H9 (cell line): ENCODE data around the gene DOC2A. TPM values are rescaled to one million over a fixed set of nuclear protein-coding genes. Genes with fewer than 3 reads are reported as not detected.

Source experiments
- DNase-seq: peaks from one replicate; pipeline ENCODE4 v3.0.0-alpha.2; 2017
- H2AFZ ChIP-seq: one replicate; pipeline ENCODE4 v1.6.1; 2013; ENCODE audit warnings: mild to moderate bottlenecking, low read length, control low read depth, moderate library complexity
- H2AK5ac ChIP-seq: 2 replicates; pipeline ENCODE4 v1.6.1; 2013; ENCODE audit warnings: low read length, control low read depth, mixed read lengths; ENCODE audit not compliant: insufficient read length
- H2BK120ac ChIP-seq: one replicate; pipeline ENCODE4 v1.6.1; 2013; ENCODE audit warnings: low read depth, mild to moderate bottlenecking, low read length, control low read depth, inconsistent platforms; ENCODE audit not compliant: poor library complexity, severe bottlenecking
- H2BK12ac ChIP-seq: 2 replicates; pipeline ENCODE4 v1.6.1; 2013; ENCODE audit warnings: low read length, control low read depth, mixed read lengths, low read depth; ENCODE audit not compliant: insufficient read length
- H2BK15ac ChIP-seq: 2 replicates; pipeline ENCODE4 v1.6.1; 2013; ENCODE audit warnings: low read depth, low read length, control low read depth
- H2BK20ac ChIP-seq: one replicate; pipeline ENCODE4 v1.6.1; 2013; ENCODE audit warnings: low read depth, mild to moderate bottlenecking, low read length, control low read depth, inconsistent platforms; ENCODE audit not compliant: poor library complexity, severe bottlenecking
- H2BK5ac ChIP-seq: 2 replicates; pipeline ENCODE4 v1.6.1; 2013; ENCODE audit warnings: low read length, control low read depth, mixed read lengths; ENCODE audit not compliant: insufficient read length
- H3K14ac ChIP-seq: 2 replicates; pipeline ENCODE4 v1.6.1; 2013; ENCODE audit warnings: low read length, control low read depth; ENCODE audit not compliant: insufficient read depth
- H3K18ac ChIP-seq: 2 replicates; pipeline ENCODE4 v1.6.1; 2013; ENCODE audit warnings: low read depth, mild to moderate bottlenecking, mixed read lengths, low read length, control low read depth; ENCODE audit not compliant: insufficient read length
- H3K23ac ChIP-seq: 2 replicates; pipeline ENCODE4 v1.6.1; 2013; ENCODE audit warnings: low read length, control low read depth, mixed read lengths, low read depth; ENCODE audit not compliant: insufficient read length
- H3K23me2 ChIP-seq: 2 replicates; pipeline ENCODE4 v1.6.1; 2013; ENCODE audit warnings: low read depth, mild to moderate bottlenecking, mixed read lengths, low read length, control low read depth; ENCODE audit not compliant: insufficient read length, poor library complexity, severe bottlenecking
- H3K27ac ChIP-seq: 2 replicates; pipeline ENCODE4 v1.5.1; 2013; ENCODE audit warnings: low read length, control low read depth, mixed read lengths, low read depth; ENCODE audit not compliant: insufficient read length
- H3K27me3 ChIP-seq: 2 replicates; pipeline ENCODE4 v1.6.1; 2013; ENCODE audit warnings: low read length, control low read depth, inconsistent platforms; ENCODE audit not compliant: insufficient read depth
- H3K4ac ChIP-seq: 2 replicates; pipeline ENCODE4 v1.6.1; 2013; ENCODE audit warnings: low read depth, mild to moderate bottlenecking, control low read depth, inconsistent platforms, low read length, moderate library complexity
- H3K4me1 ChIP-seq: 2 replicates; pipeline ENCODE4 v1.6.1; 2013; ENCODE audit warnings: low read length, control low read depth, inconsistent platforms; ENCODE audit not compliant: insufficient read depth
- H3K4me2 ChIP-seq: 2 replicates; pipeline ENCODE4 v1.6.1; 2013; ENCODE audit warnings: low read length, control low read depth, mixed read lengths; ENCODE audit not compliant: insufficient read length, insufficient read depth
- H3K56ac ChIP-seq: 2 replicates; pipeline ENCODE4 v1.6.1; 2013; ENCODE audit warnings: low read depth, mild to moderate bottlenecking, mixed read lengths, low read length, control low read depth; ENCODE audit not compliant: insufficient read length
- H3K79me1 ChIP-seq: 2 replicates; pipeline ENCODE4 v1.6.1; 2013; ENCODE audit warnings: low read depth, mild to moderate bottlenecking, moderate library complexity, low read length, control low read depth, inconsistent platforms; ENCODE audit not compliant: insufficient read depth, poor library complexity, severe bottlenecking
- H3K79me2 ChIP-seq: 2 replicates; pipeline ENCODE4 v1.6.1; 2013; ENCODE audit warnings: low read length, control low read depth, inconsistent platforms; ENCODE audit not compliant: insufficient read depth
- H3K9ac ChIP-seq: 2 replicates; pipeline ENCODE4 v1.6.1; 2013; ENCODE audit warnings: low read length, control low read depth, mixed read lengths; ENCODE audit not compliant: insufficient read length; ENCODE audit errors: extremely low read depth
- H3K9me3 ChIP-seq: one replicate; pipeline ENCODE4 v1.6.1; 2013; ENCODE audit warnings: low read depth, low read length, inconsistent platforms; ENCODE audit not compliant: control insufficient read depth
- H3T11ph ChIP-seq: one replicate; pipeline ENCODE4 v1.6.1; 2013; ENCODE audit warnings: mild to moderate bottlenecking, low read length, control low read depth, inconsistent platforms
- H4K20me1 ChIP-seq: one replicate; pipeline ENCODE4 v1.6.1; 2013; ENCODE audit not compliant: control insufficient read depth, insufficient read length, insufficient read depth
- H4K5ac ChIP-seq: 2 replicates; pipeline ENCODE4 v1.6.1; 2013; ENCODE audit warnings: low read depth, mild to moderate bottlenecking, mixed read lengths, low read length, control low read depth; ENCODE audit not compliant: insufficient read length
- H4K8ac ChIP-seq: replicated peaks from 2 replicates; pipeline ENCODE4 v1.6.1; 2013; ENCODE audit warnings: low read length, control low read depth, mixed read lengths, low read depth; ENCODE audit not compliant: insufficient read length
- H4K91ac ChIP-seq: 2 replicates; pipeline ENCODE4 v1.6.1; 2013; ENCODE audit warnings: low read depth, mild to moderate bottlenecking, moderate library complexity, mixed read lengths, low read length, control low read depth; ENCODE audit not compliant: insufficient read length
- H3K27ac Mint-ChIP-seq, 3 experiments: 2 replicates in 2 of 3; 3 replicates in 1 of 3; pipeline ENCODE4 v1.8.0; 2020 to 2021; ENCODE audit warnings: mixed read lengths in 3 of 3, mild to moderate bottlenecking in 1 of 3, moderate library complexity in 1 of 3
- H3K27me3 Mint-ChIP-seq: 2 replicates; pipeline ENCODE4 v1.8.0; 2021; ENCODE audit warnings: low read depth, mild to moderate bottlenecking, moderate library complexity, mixed read lengths
- H3K36me3 Mint-ChIP-seq, 3 experiments: 2 replicates in 2 of 3; 3 replicates in 1 of 3; pipeline ENCODE4 v1.8.0; 2020 to 2021; ENCODE audit warnings: low read depth in 3 of 3, mixed read lengths in 3 of 3; ENCODE audit not compliant: insufficient read depth in 1 of 3
- H3K4me1 Mint-ChIP-seq, 2 experiments: 2 replicates each; pipeline ENCODE4 v1.8.0; 2020; ENCODE audit warnings: mixed read lengths in 2 of 2
- H3K4me3 Mint-ChIP-seq, 2 experiments: 2 replicates in 1 of 2; 3 replicates in 1 of 2; pipeline ENCODE4 v1.8.0; 2020 to 2021; ENCODE audit warnings: mild to moderate bottlenecking in 2 of 2, mixed read lengths in 2 of 2, moderate library complexity in 1 of 2
- H3K9me3 Mint-ChIP-seq, 2 experiments: 2 replicates in 1 of 2; 3 replicates in 1 of 2; pipeline ENCODE4 v1.8.0; 2020; ENCODE audit warnings: mild to moderate bottlenecking in 2 of 2, mixed read lengths in 2 of 2, moderate library complexity in 1 of 2
- WGBS: extraction: QIAGEN DNeasy Blood & Tissue Kit; methylation state at CpG from one replicate; pipeline ENCODE4 v1.1.7; 2013; ENCODE audit warnings: missing lambda C conversion rate, low lambda C conversion rate, mixed read lengths; ENCODE audit not compliant: insufficient read length; ENCODE audit errors: extremely low coverage; 5-methylcytosine and 5-hydroxymethylcytosine counted together
- total RNA-seq: library from RNA; stranded (reverse); gene quantifications from 2 replicates; pipeline ENCODE4 v1.2.1, GENCODE V29; 2021
- TF ChIP-seq, protein P1 (sequence below): fragments of 200-600 bp; sonication (generic); conservative IDR thresholded peaks from 3 replicates; pipeline ENCODE4 v1.8.0; 2021; ENCODE audit warnings: antibody characterized with exemption, mild to moderate bottlenecking

DOC2A gene
- total RNA-seq, 1 experiment from 2014 or later, result 12.2 TPM

DNA sequence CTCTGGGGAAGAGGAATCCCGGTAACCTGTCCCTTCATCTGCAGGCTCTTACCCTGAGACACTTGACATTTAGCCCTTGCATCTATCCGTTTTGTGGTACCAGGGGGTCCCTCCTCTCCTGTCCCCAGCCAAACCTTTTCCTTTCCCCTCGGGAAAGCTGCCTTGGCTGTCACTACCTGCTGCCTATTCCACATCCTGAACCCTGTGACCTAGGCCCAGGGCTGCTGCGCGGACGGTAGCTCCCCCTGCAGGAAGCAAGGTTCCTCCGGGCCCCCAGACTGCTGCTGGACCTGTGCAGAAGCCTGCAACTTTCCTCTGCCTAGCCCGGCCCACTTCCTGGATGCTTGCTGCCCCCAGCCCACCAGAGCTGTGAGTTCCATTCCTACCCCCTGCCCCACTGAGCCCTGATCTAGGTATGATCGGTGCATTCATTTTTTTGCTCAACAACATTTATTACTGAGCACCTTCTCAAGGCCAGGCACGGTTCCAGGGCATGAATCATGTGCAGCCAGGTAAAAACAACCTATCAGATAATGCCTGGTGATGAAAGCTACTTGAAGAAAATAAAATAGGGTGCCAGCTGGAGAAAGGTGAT lies 44.2 kb upstream of the DOC2A start:
- H3K27ac ChIP-seq, result no peak overlapping the region
- WGBS, result no CpG with 5 or more reads among the region's 10 CpGs
- TF ChIP-seq, protein P1, sequence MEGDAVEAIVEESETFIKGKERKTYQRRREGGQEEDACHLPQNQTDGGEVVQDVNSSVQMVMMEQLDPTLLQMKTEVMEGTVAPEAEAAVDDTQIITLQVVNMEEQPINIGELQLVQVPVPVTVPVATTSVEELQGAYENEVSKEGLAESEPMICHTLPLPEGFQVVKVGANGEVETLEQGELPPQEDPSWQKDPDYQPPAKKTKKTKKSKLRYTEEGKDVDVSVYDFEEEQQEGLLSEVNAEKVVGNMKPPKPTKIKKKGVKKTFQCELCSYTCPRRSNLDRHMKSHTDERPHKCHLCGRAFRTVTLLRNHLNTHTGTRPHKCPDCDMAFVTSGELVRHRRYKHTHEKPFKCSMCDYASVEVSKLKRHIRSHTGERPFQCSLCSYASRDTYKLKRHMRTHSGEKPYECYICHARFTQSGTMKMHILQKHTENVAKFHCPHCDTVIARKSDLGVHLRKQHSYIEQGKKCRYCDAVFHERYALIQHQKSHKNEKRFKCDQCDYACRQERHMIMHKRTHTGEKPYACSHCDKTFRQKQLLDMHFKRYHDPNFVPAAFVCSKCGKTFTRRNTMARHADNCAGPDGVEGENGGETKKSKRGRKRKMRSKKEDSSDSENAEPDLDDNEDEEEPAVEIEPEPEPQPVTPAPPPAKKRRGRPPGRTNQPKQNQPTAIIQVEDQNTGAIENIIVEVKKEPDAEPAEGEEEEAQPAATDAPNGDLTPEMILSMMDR, result peak; percentile 84
- no peaks in the 10 kb centered on the region for H3K79me2 ChIP-seq
- no peak overlapping the region for H2BK5ac ChIP-seq
- no peak overlapping the region for H3K18ac ChIP-seq
- no peak overlapping the region for H3T11ph ChIP-seq
- no peak overlapping the region for H3K23ac ChIP-seq
- H3K9ac ChIP-seq, result no peak overlapping the region
- no peak overlapping the region for H3K4me2 ChIP-seq
- H4K5ac ChIP-seq, result no peak overlapping the region
- peaks cover 9% of the 10 kb centered on the region for H3K23me2 ChIP-seq
- H2BK15ac ChIP-seq, result no peak overlapping the region
- no peak overlapping the region for H2BK12ac ChIP-seq
- no peak overlapping the region for H2AK5ac ChIP-seq
- H2BK120ac ChIP-seq, result no peak overlapping the region
- no peaks in the 10 kb centered on the region for H3K27me3 ChIP-seq
- no peak overlapping the region for H3K56ac ChIP-seq
- H3K9me3 Mint-ChIP-seq, result no peaks in the 10 kb centered on the region
- H3K79me1 ChIP-seq, result no peaks in the 10 kb centered on the region
- H3K14ac ChIP-seq, result no peak overlapping the region
- no peak overlapping the region for H3K27ac Mint-ChIP-seq
- no peak overlapping the region for H4K8ac ChIP-seq
- H2BK20ac ChIP-seq, result no peak overlapping the region
- H2AFZ ChIP-seq, result no peak overlapping the region
- no peaks in the 10 kb centered on the region for H4K20me1 ChIP-seq
- H3K4me1 Mint-ChIP-seq, result peaks cover 13 to 16% of the 10 kb centered on the region in 2 experiments
- no peaks in the 10 kb centered on the region for H3K36me3 Mint-ChIP-seq
- peak overlapping the region; percentile 32 to 69; a peak in 3 of 5 replicates for H3K4me3 Mint-ChIP-seq
- DNase-seq, result peak; percentile 86
- H3K27me3 Mint-ChIP-seq, result peaks cover 14% of the 10 kb centered on the region
- H3K4me1 ChIP-seq, result no peaks in the 10 kb centered on the region
- no peak overlapping the region for H3K4ac ChIP-seq
- H3K9me3 ChIP-seq, result no peaks in the 10 kb centered on the region
- no peak overlapping the region for H4K91ac ChIP-seq
